ENCODE measurements around the gene HILPDA. TPM values are rescaled to one million over a fixed set of nuclear protein-coding genes. Genes with fewer than 3 reads are reported as not detected.

Gene HILPDA
- total RNA-seq, 1 donor from 2014 or later = 13.1 TPM

- Histone ChIP-seq H3K27ac (no peak overlapping the region), H3K4me3 (no peak overlapping the region), H3K27me3 (ENCODE audit: low read depth) (peaks cover 6% of the 10 kb centered on the region), H3K4me1 (no peaks in the 10 kb centered on the region), H3K9me3 (no peaks in the 10 kb centered on the region), H3K36me3 (no peaks in the 10 kb centered on the region)
- DNase-seq = no peak
- intact Hi-C loops (cut with DNase I) = no loop called here
- no peak for ATAC-seq
- TF ChIP-seq, protein P1, sequence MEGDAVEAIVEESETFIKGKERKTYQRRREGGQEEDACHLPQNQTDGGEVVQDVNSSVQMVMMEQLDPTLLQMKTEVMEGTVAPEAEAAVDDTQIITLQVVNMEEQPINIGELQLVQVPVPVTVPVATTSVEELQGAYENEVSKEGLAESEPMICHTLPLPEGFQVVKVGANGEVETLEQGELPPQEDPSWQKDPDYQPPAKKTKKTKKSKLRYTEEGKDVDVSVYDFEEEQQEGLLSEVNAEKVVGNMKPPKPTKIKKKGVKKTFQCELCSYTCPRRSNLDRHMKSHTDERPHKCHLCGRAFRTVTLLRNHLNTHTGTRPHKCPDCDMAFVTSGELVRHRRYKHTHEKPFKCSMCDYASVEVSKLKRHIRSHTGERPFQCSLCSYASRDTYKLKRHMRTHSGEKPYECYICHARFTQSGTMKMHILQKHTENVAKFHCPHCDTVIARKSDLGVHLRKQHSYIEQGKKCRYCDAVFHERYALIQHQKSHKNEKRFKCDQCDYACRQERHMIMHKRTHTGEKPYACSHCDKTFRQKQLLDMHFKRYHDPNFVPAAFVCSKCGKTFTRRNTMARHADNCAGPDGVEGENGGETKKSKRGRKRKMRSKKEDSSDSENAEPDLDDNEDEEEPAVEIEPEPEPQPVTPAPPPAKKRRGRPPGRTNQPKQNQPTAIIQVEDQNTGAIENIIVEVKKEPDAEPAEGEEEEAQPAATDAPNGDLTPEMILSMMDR (IDR thresholded peaks at IDR 0.05) = no peak
Observed at GRCh38 chr7:128431754-128432153, 23.9 kb upstream of the HILPDA start.

- Histone ChIP-seq H3K4me3 (no peak overlapping the region), H3K27ac (no peak overlapping the region), H3K27me3 (ENCODE audit: low read depth) (peaks cover 6% of the 10 kb centered on the region), H3K9me3 (no peaks in the 10 kb centered on the region), H3K4me1 (no peaks in the 10 kb centered on the region), H3K36me3 (no peaks in the 10 kb centered on the region)
- DNase-seq (no peak), ATAC-seq (no peak)
- intact Hi-C loops (cut with DNase I) = no loop called here
- TF ChIP-seq, protein P1 (IDR thresholded peaks at IDR 0.05) = no peak
Observed at GRCh38 chr7:128434413-128435326, 21.0 kb upstream of the HILPDA start.

DNA sequence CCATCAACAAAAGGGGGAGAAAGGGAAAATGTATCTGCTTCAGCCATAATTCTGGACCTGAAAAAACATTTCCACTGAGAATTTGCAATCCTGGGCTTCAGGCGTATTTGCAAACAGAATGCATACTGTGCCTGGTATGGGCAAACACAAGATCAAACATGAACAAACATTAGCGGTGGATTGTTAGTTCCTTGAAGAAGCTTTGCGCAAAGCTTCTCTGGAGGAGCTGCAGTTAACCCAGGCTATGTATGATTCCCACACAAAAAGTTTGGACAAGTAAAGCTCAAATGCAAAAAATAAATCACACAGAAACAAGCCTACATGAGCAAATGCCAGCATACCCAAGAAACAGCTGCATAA, 20.4 kb upstream of the HILPDA start:
- H3K27ac ChIP-seq = no peak overlapping the region
- no peak for DNase-seq
- H3K36me3 ChIP-seq = no peaks in the 10 kb centered on the region
- ATAC-seq = peak in 1 of 2 donors; percentile 54
- H3K4me3 ChIP-seq = no peak overlapping the region
- intact Hi-C loops (cut with DNase I) = no loop called here
- TF ChIP-seq, protein P1 (IDR thresholded peaks at IDR 0.05) = no peak
- H3K4me1 ChIP-seq = no peaks in the 10 kb centered on the region
- H3K27me3 ChIP-seq (ENCODE audit: low read depth) = peaks cover 3% of the 10 kb centered on the region
- H3K9me3 ChIP-seq = no peaks in the 10 kb centered on the region

GRCh38 chr7:128437426-128438332, 18.0 kb upstream of the HILPDA start:
- ATAC-seq = peak; percentile 57 to 68

DNA sequence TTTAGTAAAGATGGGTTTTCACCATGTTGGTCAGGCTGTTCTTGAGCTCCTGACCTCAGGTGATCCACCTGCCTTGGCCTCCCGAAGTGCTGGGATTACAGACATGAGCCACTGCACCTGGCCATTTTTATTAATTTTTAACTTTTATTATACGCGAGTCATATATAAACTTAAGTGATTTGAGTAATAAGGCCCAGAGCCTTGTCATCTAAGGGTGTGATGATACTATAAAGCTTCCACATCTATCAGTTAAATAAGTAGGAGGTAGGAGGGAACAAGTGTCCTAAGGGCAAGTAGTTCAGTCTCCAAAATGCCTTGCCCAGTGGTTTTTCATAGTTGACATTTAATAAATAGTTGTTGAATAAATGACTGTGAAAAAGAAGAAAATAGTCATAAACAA, 13.3 kb upstream of the HILPDA start:
- Histone ChIP-seq H3K27me3 (ENCODE audit: low read depth) (no peaks in the 10 kb centered on the region), H3K27ac (no peak overlapping the region), H3K36me3 (no peaks in the 10 kb centered on the region), H3K4me3 (no peak overlapping the region), H3K9me3 (no peaks in the 10 kb centered on the region), H3K4me1 (no peaks in the 10 kb centered on the region)
- intact Hi-C loops (cut with DNase I) = no loop called here
- ATAC-seq = no peak
- TF ChIP-seq, protein P1 (IDR thresholded peaks at IDR 0.05) = no peak
- no peak for DNase-seq

More at GRCh38 chr7:128437426-128438332, 18.0 kb upstream of the HILPDA start:
- no peaks in the 10 kb centered on the region for H3K4me1 ChIP-seq
- DNase-seq = peak; percentile 49
- intact Hi-C loops (cut with DNase I) = no loop called here
- H3K36me3 ChIP-seq = no peaks in the 10 kb centered on the region
- no peaks in the 10 kb centered on the region for H3K9me3 ChIP-seq
- TF ChIP-seq, protein P1 (IDR thresholded peaks at IDR 0.05) = no peak
- H3K4me3 ChIP-seq = no peak overlapping the region
- no peaks in the 10 kb centered on the region for H3K27me3 ChIP-seq (ENCODE audit: low read depth)
- peak overlapping the region; percentile 25 for H3K27ac ChIP-seq
